SK-N-SH (cell line): ENCODE measurements around the gene TDP2. TPM values are rescaled to one million over a fixed set of nuclear protein-coding genes. Genes with fewer than 3 reads are reported as not detected.

Source experiments
- CTCF ChIA-PET: fragments of 300-600, 350-600 bp; formaldehyde crosslinking; extraction: SDS; loops from one replicate; lab custom pipeline; 2021; lab: Yijun Ruan, JAX
- POLR2A ChIA-PET: fragments of 350-600 bp; sonication (Branson Sonifier 250); formaldehyde crosslinking; extraction: SDS; loops from one replicate; lab custom pipeline; 2020; ENCODE audit warnings: antibody characterized with exemption, inconsistent platforms; lab: Yijun Ruan, JAX
- DNase-seq: peaks from one replicate; pipeline ENCODE4 v3.0.0; 2012
- H2AFZ ChIP-seq: fragments of 200-600 bp; sonication (generic); 2 replicates; pipeline ENCODE4 v1.8.1; 2016; ENCODE audit warnings: antibody characterized with exemption, mild to moderate bottlenecking, low read depth
- H3F3A ChIP-seq: fragments of 200-600 bp; sonication (generic); replicated peaks from 2 replicates; pipeline ENCODE3; 2016; ENCODE audit warnings: antibody characterized with exemption, mild to moderate bottlenecking; ENCODE audit not compliant: insufficient read depth
- H3K27ac ChIP-seq, 2 experiments: fragments of 200-500 bp in 1 of 2; fragments of 200-600 bp in 1 of 2; sonication (Bioruptor generic) in 1 of 2; sonication (generic), shearing (Covaris generic) in 1 of 2; 2 replicates each; pipeline versions ENCODE4 v1.5.1 to v1.6.1; 2014 to 2016; ENCODE audit warnings: low read depth in 2 of 2, inconsistent platforms in 1 of 2, low read length in 1 of 2, mild to moderate bottlenecking in 1 of 2, mixed read lengths in 1 of 2
- H3K27me3 ChIP-seq: fragments of 200-600 bp; sonication (generic), shearing (Covaris generic); 2 replicates; pipeline ENCODE4 v1.6.1; 2016; ENCODE audit warnings: mixed run types; ENCODE audit not compliant: insufficient read depth
- H3K36me3 ChIP-seq, 2 experiments: fragments of 200-500 bp in 1 of 2; fragments of 200-600 bp in 1 of 2; sonication (Bioruptor generic) in 1 of 2; sonication (generic) in 1 of 2; replicated peaks in 1 of 2; 2 replicates each; pipeline versions ENCODE3 to v1.5.1; 2014 to 2016; ENCODE audit warnings: low read length in 1 of 2, mild to moderate bottlenecking in 1 of 2; ENCODE audit not compliant: insufficient read depth in 2 of 2, control insufficient read depth in 1 of 2
- H3K4me1 ChIP-seq, 2 experiments: fragments of 200-500 bp in 1 of 2; fragments of 200-600 bp in 1 of 2; sonication (Bioruptor generic) in 1 of 2; sonication (generic), shearing (Covaris generic) in 1 of 2; 2 replicates each; pipeline versions ENCODE4 v1.5.1 to v1.6.1; 2014 to 2016; ENCODE audit warnings: low read depth in 1 of 2, low read length in 1 of 2, mixed run types in 1 of 2; ENCODE audit not compliant: insufficient read depth in 2 of 2, control insufficient read depth in 1 of 2
- H3K4me2 ChIP-seq: fragments of 200-600 bp; sonication (generic), shearing (Covaris generic); 2 replicates; pipeline ENCODE4 v1.6.1; 2017; ENCODE audit warnings: mixed run types
- H3K4me3 ChIP-seq, 2 experiments: fragments of 200-500 bp in 1 of 2; fragments of 200-600 bp in 1 of 2; sonication (Bioruptor generic) in 1 of 2; sonication (generic), shearing (Covaris generic) in 1 of 2; 2 replicates each; pipeline versions ENCODE4 v1.5.1 to v1.8.1; 2014 to 2016; ENCODE audit warnings: low read depth in 2 of 2, inconsistent platforms in 1 of 2, low read length in 1 of 2, mild to moderate bottlenecking in 1 of 2, mixed read lengths in 1 of 2, moderate library complexity in 1 of 2
- H3K79me2 ChIP-seq: fragments of 200-600 bp; sonication (generic); 2 replicates; pipeline ENCODE4 v1.8.1; 2017; ENCODE audit warnings: mild to moderate bottlenecking; ENCODE audit not compliant: insufficient read depth
- H3K9ac ChIP-seq: fragments of 200-600 bp; sonication (generic); 2 replicates; pipeline ENCODE4 v1.6.1; 2017; ENCODE audit warnings: mixed run types
- H3K9me2 ChIP-seq: fragments of 200-600 bp; sonication (generic); 2 replicates; pipeline ENCODE4 v1.6.1; 2017; ENCODE audit warnings: mixed run types
- H3K9me3 ChIP-seq: fragments of 200-600 bp; sonication (generic); 2 replicates; pipeline ENCODE4 v1.6.1; 2017; ENCODE audit warnings: mixed run types, mild to moderate bottlenecking, moderate library complexity
- H4K20me1 ChIP-seq: fragments of 200-600 bp; sonication (generic); 2 replicates; pipeline ENCODE4 v1.6.1; 2017; ENCODE audit warnings: mild to moderate bottlenecking, mixed run types; ENCODE audit not compliant: insufficient read depth
- CTCF ChIP-seq: fragments of 200-600 bp; sonication (generic); IDR thresholded peaks from 2 replicates; pipeline ENCODE4 v1.6.1; 2017; ENCODE audit warnings: antibody characterized with exemption, mild to moderate bottlenecking, moderate library complexity
- ELF1 ChIP-seq: IDR thresholded peaks from 2 replicates; pipeline ENCODE4 v1.4.0; 2012
- EP300 ChIP-seq, 2 experiments: IDR thresholded peaks; 2 replicates each; pipeline versions ENCODE4 v1.4.0 to v1.6.1; 2012; ENCODE audit warnings: borderline replicate concordance in 1 of 2, low read depth in 1 of 2, low read length in 1 of 2
- FOXJ3 ChIP-seq: sonication (generic); formaldehyde crosslinking; IDR thresholded peaks from 2 replicates; pipeline ENCODE4 v1.5.1; 2020; ENCODE audit warnings: mild to moderate bottlenecking, missing genetic modification reagents
- FOXM1 ChIP-seq: IDR thresholded peaks from 2 replicates; pipeline ENCODE4 v1.4.0; 2012; ENCODE audit warnings: low read depth, mild to moderate bottlenecking
- GATA2 ChIP-seq: sonication (generic); formaldehyde crosslinking; IDR thresholded peaks from 2 replicates; pipeline ENCODE4 v1.5.0; 2020; ENCODE audit warnings: mild to moderate bottlenecking, missing genetic modification reagents
- JUND ChIP-seq: IDR thresholded peaks from 2 replicates; pipeline ENCODE4 v1.4.0; 2012
- MAX ChIP-seq: IDR thresholded peaks from 2 replicates; pipeline ENCODE4 v1.4.0; 2012; ENCODE audit warnings: low read depth
- MEF2A ChIP-seq: IDR thresholded peaks from 2 replicates; pipeline ENCODE4 v1.4.0; 2012; ENCODE audit warnings: low read depth, borderline replicate concordance
- RXRA ChIP-seq: IDR thresholded peaks from 2 replicates; pipeline ENCODE4 v1.4.0; 2012; ENCODE audit warnings: low read depth, mild to moderate bottlenecking, borderline replicate concordance
- SMC3 ChIP-seq: IDR thresholded peaks from 2 replicates; pipeline ENCODE4 v1.6.1; 2012; ENCODE audit warnings: low read depth, low read length, improper control_type of control experiment
- TEAD4 ChIP-seq: IDR thresholded peaks from 2 replicates; pipeline ENCODE4 v1.4.0; 2012; ENCODE audit warnings: mild to moderate bottlenecking, borderline replicate concordance; ENCODE audit not compliant: insufficient read depth
- YY1 ChIP-seq: IDR thresholded peaks from 2 replicates; pipeline ENCODE4 v1.4.0; 2012; ENCODE audit warnings: low read depth, mild to moderate bottlenecking
- WGBS: methylation state at CpG from one replicate; pipeline ENCODE4 v1.1.6; 2017; ENCODE audit warnings: low lambda C conversion rate; 5-methylcytosine and 5-hydroxymethylcytosine counted together
- polyA plus RNA-seq, 3 experiments: library from polyadenylated mRNA; depleted of rRNA; stranded (reverse); fragments of >200 nt; gene quantifications; 2 replicates each; pipeline ENCODE4 v1.2.3, GENCODE V29; 2012
- TF ChIP-seq, protein P1 (sequence below): fragments of 150-350 bp; IDR thresholded peaks from 2 replicates; pipeline ENCODE4 v1.6.1; 2017; ENCODE audit warnings: antibody characterized with exemption, low read length, low read depth, borderline replicate concordance
- TF ChIP-seq, protein P2 (sequence below): IDR thresholded peaks from 2 replicates; pipeline ENCODE4 v1.6.1; 2012; ENCODE audit warnings: mild to moderate bottlenecking, low read depth, low read length, moderate library complexity
- TF ChIP-seq, protein P3 (sequence below): IDR thresholded peaks from 2 replicates; pipeline ENCODE4 v1.4.0; 2012; ENCODE audit warnings: low read depth, borderline replicate concordance

The TDP2 gene
- polyA plus RNA-seq, 1 of the 3 experiments (the other 2 are of a cell fraction) = 20.0 TPM

DNA sequence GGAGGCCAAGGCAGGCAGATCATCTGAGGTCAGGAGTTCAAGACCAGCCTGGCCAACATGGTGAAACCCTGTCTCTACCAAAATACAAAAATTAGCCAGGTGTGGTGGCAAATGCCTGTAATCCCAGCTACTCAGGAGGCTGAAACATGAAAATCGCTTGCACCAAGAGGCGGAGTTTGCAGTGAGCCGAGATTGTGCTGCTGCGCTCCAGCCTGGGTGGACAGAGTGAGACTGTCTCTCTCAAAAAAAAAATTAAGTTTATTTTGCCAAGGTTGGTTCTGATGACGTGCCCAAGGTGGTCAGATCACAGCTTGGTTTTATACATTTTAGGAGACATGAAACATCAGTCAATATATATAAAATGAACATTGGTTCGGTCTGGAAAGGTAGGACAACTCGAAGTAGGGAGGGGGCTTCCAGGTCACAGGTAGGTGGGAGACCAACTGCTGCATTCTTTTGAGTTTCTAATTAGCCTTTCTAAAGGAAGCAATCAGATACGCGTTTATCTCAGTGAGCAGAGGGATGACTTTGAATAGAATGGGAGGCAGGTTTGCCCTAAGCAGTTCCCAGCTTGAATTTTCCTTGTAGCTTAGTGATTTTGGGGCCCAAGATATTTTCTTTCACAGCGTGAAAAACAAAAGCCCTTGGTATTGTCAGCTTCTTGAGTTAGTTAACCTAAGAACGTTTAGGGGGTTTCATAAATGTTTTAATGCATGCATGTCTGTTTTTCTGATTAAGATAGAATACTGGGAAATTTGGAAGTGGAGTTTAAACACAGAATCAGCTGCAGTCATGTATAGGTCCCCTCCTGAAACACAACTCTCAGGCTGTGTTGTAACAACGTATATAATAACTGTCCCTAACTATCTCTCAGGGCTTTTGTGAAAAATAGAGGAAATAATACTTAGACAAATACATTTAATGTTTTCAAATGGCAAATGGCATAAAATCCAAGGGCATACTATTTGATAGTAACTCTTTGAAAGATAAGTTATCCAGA lies 16.9 kb upstream of the TDP2 start (continued):
- TF ChIP-seq RXRA = no peak
- no peak for TF ChIP-seq MAX
- TF ChIP-seq MEF2A = no peak
- TF ChIP-seq GATA2 (CRISPR knock-in tag) = no peak
- no peak for TF ChIP-seq FOXM1
- TF ChIP-seq, protein P1, sequence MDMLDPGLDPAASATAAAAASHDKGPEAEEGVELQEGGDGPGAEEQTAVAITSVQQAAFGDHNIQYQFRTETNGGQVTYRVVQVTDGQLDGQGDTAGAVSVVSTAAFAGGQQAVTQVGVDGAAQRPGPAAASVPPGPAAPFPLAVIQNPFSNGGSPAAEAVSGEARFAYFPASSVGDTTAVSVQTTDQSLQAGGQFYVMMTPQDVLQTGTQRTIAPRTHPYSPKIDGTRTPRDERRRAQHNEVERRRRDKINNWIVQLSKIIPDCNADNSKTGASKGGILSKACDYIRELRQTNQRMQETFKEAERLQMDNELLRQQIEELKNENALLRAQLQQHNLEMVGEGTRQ = no peak
- TF ChIP-seq FOXJ3 (CRISPR knock-in tag) = no peak
- no peak for TF ChIP-seq JUND

DNA sequence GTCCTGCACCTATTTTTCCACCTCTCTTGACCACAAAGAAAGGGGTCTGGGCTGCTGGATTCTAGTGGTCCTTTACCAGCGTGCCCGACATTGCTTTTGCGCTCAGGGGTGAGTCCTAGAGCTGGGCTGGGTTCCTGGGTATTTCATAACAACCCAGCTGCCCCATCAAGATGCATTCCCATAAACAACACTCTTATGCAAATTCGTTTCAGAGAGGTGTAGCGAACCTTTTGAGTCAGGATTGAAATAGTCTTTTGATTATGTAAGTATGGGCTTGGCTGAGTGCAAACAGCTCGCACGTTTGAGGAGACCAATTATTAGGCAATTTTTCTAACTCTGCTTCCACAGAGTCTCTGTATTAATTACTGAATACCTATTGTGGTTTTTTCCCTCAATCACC lies 13.9 kb upstream of the TDP2 start:
- no peaks in the 10 kb centered on the region for H3K27me3 ChIP-seq
- no peaks in the 10 kb centered on the region for H3K9me2 ChIP-seq
- H3K4me2 ChIP-seq = no peak overlapping the region
- H3K79me2 ChIP-seq = no peaks in the 10 kb centered on the region
- WGBS = 95% methylated on average over 6 of the region's 7 CpGs
- H4K20me1 ChIP-seq = no peaks in the 10 kb centered on the region
- ChIA-PET CTCF (interaction anchor here (0.5 to 1.3 kb wide), 2 partner anchors 97 to 207 kb away, joined by 4 to 5 read pairs; no protein-coding TSS in a partner anchor), POLR2A (no interaction called here)
- TF ChIP-seq, protein P1 = no peak
- TF ChIP-seq EP300 (IDR thresholded peaks at IDR 0.05; ENCODE audit: borderline replicate concordance in 1 of 2, low read depth in 1 of 2, low read length in 1 of 2) (no peak), ELF1 (no peak), TEAD4 (no peak), GATA2 (CRISPR knock-in tag) (no peak), JUND (no peak), RXRA (no peak), CTCF (no peak), YY1 (no peak), SMC3 (no peak), MEF2A (no peak)
- TF ChIP-seq, protein P2, sequence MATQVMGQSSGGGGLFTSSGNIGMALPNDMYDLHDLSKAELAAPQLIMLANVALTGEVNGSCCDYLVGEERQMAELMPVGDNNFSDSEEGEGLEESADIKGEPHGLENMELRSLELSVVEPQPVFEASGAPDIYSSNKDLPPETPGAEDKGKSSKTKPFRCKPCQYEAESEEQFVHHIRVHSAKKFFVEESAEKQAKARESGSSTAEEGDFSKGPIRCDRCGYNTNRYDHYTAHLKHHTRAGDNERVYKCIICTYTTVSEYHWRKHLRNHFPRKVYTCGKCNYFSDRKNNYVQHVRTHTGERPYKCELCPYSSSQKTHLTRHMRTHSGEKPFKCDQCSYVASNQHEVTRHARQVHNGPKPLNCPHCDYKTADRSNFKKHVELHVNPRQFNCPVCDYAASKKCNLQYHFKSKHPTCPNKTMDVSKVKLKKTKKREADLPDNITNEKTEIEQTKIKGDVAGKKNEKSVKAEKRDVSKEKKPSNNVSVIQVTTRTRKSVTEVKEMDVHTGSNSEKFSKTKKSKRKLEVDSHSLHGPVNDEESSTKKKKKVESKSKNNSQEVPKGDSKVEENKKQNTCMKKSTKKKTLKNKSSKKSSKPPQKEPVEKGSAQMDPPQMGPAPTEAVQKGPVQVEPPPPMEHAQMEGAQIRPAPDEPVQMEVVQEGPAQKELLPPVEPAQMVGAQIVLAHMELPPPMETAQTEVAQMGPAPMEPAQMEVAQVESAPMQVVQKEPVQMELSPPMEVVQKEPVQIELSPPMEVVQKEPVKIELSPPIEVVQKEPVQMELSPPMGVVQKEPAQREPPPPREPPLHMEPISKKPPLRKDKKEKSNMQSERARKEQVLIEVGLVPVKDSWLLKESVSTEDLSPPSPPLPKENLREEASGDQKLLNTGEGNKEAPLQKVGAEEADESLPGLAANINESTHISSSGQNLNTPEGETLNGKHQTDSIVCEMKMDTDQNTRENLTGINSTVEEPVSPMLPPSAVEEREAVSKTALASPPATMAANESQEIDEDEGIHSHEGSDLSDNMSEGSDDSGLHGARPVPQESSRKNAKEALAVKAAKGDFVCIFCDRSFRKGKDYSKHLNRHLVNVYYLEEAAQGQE = no peak
- TF ChIP-seq, protein P3, sequence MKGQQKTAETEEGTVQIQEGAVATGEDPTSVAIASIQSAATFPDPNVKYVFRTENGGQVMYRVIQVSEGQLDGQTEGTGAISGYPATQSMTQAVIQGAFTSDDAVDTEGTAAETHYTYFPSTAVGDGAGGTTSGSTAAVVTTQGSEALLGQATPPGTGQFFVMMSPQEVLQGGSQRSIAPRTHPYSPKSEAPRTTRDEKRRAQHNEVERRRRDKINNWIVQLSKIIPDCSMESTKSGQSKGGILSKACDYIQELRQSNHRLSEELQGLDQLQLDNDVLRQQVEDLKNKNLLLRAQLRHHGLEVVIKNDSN = no peak
- no peak overlapping the region for H3K9ac ChIP-seq
- no peaks in the 10 kb centered on the region for H3F3A ChIP-seq
- no peak for DNase-seq
- no peaks in the 10 kb centered on the region for H3K4me1 ChIP-seq
- H3K27ac ChIP-seq = no peak overlapping the region
- H3K9me3 ChIP-seq = no peaks in the 10 kb centered on the region
- no peaks in the 10 kb centered on the region for H3K36me3 ChIP-seq
- H2AFZ ChIP-seq = no peak overlapping the region
- H3K4me3 ChIP-seq = no peak overlapping the region
